ENCODE results near the gene SPAAR.

GRCh38 chr9:35952526-35953191, 43.4 kb downstream of the SPAAR start:
- TF ChIP-seq POLR2AphosphoS5 (IDR thresholded peaks at IDR 0.05; ENCODE audit: low read depth, low read length) (no peak), SIN3A (IDR thresholded peaks at IDR 0.05; ENCODE audit: borderline replicate concordance, insufficient read depth, low read length) (no peak), REST (IDR thresholded peaks at IDR 0.05; ENCODE audit: insufficient read depth in 1 of 2, low read depth in 2 of 2, low read length in 2 of 2) (no peak), TAF1 (IDR thresholded peaks at IDR 0.05; ENCODE audit: borderline replicate concordance, insufficient read depth, low read length) (no peak), FOXP2 (optimal IDR thresholded peaks at IDR 0.05; ENCODE audit: borderline replicate concordance, extremely low read depth, extremely low read length, insufficient read depth) (no peak)
